Measurements from ENCODE around the gene PPM1L. TPM values are rescaled to one million over a fixed set of nuclear protein-coding genes. Genes with fewer than 3 reads are reported as not detected.
A peak's percentile ranks its signal among the peaks of the same experiment; 100 is the strongest.

The PPM1L gene
- total RNA-seq, 1 donor = 0.86 TPM

- H3K4me3 ChIP-seq (ENCODE audit: low read depth, low read length) = no peak overlapping the region
- peak; percentile 31 for DNase-seq (ENCODE audit: low read depth)
- peak; percentile 49 for TF ChIP-seq CTCF (IDR thresholded peaks at IDR 0.05; ENCODE audit: insufficient read depth, low read depth, low read length)
Observed at GRCh38 chr3:160956785-160957184, 200.8 kb downstream of the PPM1L start.

- no peak overlapping the region for H3K4me3 ChIP-seq (ENCODE audit: low read depth, low read length)
- TF ChIP-seq CTCF (IDR thresholded peaks at IDR 0.05; ENCODE audit: insufficient read depth, low read depth, low read length) = no peak
- DNase-seq (ENCODE audit: low read depth) = no peak
Observed at GRCh38 chr3:160960568-160960967, 204.5 kb downstream of the PPM1L start.

GRCh38 chr3:160963949-160964348 lies 207.9 kb downstream of the PPM1L start:
- no peak for DNase-seq (ENCODE audit: low read depth)
- H3K4me3 ChIP-seq (ENCODE audit: low read depth, low read length) = no peak overlapping the region
- no peak for TF ChIP-seq CTCF (IDR thresholded peaks at IDR 0.05; ENCODE audit: insufficient read depth, low read depth, low read length)

GRCh38 chr3:160968761-160969160 lies 212.7 kb downstream of the PPM1L start:
- TF ChIP-seq CTCF (IDR thresholded peaks at IDR 0.05; ENCODE audit: insufficient read depth, low read depth, low read length) = no peak
- no peak for DNase-seq (ENCODE audit: low read depth)
- no peak overlapping the region for H3K4me3 ChIP-seq (ENCODE audit: low read depth, low read length)

- no peak for DNase-seq (ENCODE audit: low read depth)
- H3K4me3 ChIP-seq (ENCODE audit: low read depth, low read length) = no peak overlapping the region
- no peak for TF ChIP-seq CTCF (IDR thresholded peaks at IDR 0.05; ENCODE audit: insufficient read depth, low read depth, low read length)
Observed at GRCh38 chr3:160973067-160973809, 217.2 kb downstream of the PPM1L start.

GRCh38 chr3:160977773-160978172 lies 221.7 kb downstream of the PPM1L start:
- TF ChIP-seq CTCF (IDR thresholded peaks at IDR 0.05; ENCODE audit: insufficient read depth, low read depth, low read length) = no peak
- no peak overlapping the region for H3K4me3 ChIP-seq (ENCODE audit: low read depth, low read length)
- no peak for DNase-seq (ENCODE audit: low read depth)

- no peak for TF ChIP-seq CTCF (IDR thresholded peaks at IDR 0.05; ENCODE audit: insufficient read depth, low read depth, low read length)
- H3K4me3 ChIP-seq (ENCODE audit: low read depth, low read length) = no peak overlapping the region
- no peak for DNase-seq (ENCODE audit: low read depth)
Observed at GRCh38 chr3:160980740-160981139, 224.7 kb downstream of the PPM1L start.

Data from fibroblast of villous mesenchyme (primary cell).